Ishikawa (cell line): Measurements from ENCODE around the gene GRIN2A.

ENCODE experiments used
- CEBPB ChIP-seq: IDR thresholded peaks from 2 replicates; pipeline ENCODE4 v1.6.1; 2012
- CREB1 ChIP-seq: IDR thresholded peaks from 2 replicates; pipeline ENCODE4 v1.6.1; 2012; ENCODE audit warnings: low read depth
- EGR1 ChIP-seq: IDR thresholded peaks from 2 replicates; pipeline ENCODE4 v1.6.1; 2012
- EP300 ChIP-seq: IDR thresholded peaks from 2 replicates; pipeline ENCODE4 v1.6.1; 2012; ENCODE audit warnings: borderline replicate concordance
- FOXM1 ChIP-seq: IDR thresholded peaks from 2 replicates; pipeline ENCODE4 v1.6.1; 2012; ENCODE audit warnings: low read depth, borderline replicate concordance
- NFIC ChIP-seq: IDR thresholded peaks from 2 replicates; pipeline ENCODE4 v1.6.1; 2012
- RAD21 ChIP-seq: IDR thresholded peaks from 2 replicates; pipeline ENCODE4 v1.6.1; 2012; ENCODE audit warnings: low read depth
- TAF1 ChIP-seq: IDR thresholded peaks from 2 replicates; pipeline ENCODE4 v1.6.1; 2012; ENCODE audit warnings: low read depth, mild to moderate bottlenecking
- TCF12 ChIP-seq: IDR thresholded peaks from 2 replicates; pipeline ENCODE4 v1.6.1; 2012; ENCODE audit warnings: low read depth
- TEAD4 ChIP-seq: IDR thresholded peaks from 2 replicates; pipeline ENCODE4 v1.6.1; 2012
- YY1 ChIP-seq: IDR thresholded peaks from 2 replicates; pipeline ENCODE4 v1.6.1; 2012; ENCODE audit warnings: low read depth
- ZBTB7A ChIP-seq: IDR thresholded peaks from 2 replicates; pipeline ENCODE4 v1.6.1; 2012; ENCODE audit warnings: low read depth
- TF ChIP-seq, protein P1 (sequence below): IDR thresholded peaks from 2 replicates; pipeline ENCODE4 v1.6.1; 2012; ENCODE audit warnings: low read depth, mild to moderate bottlenecking
- TF ChIP-seq, protein P2 (sequence below): IDR thresholded peaks from 2 replicates; pipeline ENCODE4 v1.6.1; 2012
- TF ChIP-seq, protein P3 (sequence below): IDR thresholded peaks from 2 replicates; pipeline ENCODE4 v1.6.1; 2012

The GRIN2A gene

DNA sequence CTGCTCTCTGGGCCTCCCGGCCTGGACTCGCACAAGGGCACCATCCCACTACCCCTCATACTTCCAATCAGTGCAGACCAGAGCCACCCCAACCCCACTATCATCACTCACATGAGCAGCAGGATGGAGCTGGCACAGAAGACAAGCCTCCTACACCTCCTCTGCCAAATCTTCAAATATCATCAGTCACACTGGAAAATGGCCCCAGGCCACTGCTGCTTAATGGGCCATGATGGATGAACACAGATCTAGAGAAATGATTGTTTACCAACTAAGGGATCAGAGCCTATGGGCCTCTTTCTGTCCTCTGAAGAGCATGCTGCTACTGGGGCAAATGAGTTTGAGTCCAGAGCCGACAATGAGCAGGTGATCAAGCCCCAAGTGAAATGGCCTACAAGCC, 165.5 kb downstream of the GRIN2A start:
- TF ChIP-seq CEBPB: no peak
- TF ChIP-seq, protein P1, sequence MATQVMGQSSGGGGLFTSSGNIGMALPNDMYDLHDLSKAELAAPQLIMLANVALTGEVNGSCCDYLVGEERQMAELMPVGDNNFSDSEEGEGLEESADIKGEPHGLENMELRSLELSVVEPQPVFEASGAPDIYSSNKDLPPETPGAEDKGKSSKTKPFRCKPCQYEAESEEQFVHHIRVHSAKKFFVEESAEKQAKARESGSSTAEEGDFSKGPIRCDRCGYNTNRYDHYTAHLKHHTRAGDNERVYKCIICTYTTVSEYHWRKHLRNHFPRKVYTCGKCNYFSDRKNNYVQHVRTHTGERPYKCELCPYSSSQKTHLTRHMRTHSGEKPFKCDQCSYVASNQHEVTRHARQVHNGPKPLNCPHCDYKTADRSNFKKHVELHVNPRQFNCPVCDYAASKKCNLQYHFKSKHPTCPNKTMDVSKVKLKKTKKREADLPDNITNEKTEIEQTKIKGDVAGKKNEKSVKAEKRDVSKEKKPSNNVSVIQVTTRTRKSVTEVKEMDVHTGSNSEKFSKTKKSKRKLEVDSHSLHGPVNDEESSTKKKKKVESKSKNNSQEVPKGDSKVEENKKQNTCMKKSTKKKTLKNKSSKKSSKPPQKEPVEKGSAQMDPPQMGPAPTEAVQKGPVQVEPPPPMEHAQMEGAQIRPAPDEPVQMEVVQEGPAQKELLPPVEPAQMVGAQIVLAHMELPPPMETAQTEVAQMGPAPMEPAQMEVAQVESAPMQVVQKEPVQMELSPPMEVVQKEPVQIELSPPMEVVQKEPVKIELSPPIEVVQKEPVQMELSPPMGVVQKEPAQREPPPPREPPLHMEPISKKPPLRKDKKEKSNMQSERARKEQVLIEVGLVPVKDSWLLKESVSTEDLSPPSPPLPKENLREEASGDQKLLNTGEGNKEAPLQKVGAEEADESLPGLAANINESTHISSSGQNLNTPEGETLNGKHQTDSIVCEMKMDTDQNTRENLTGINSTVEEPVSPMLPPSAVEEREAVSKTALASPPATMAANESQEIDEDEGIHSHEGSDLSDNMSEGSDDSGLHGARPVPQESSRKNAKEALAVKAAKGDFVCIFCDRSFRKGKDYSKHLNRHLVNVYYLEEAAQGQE: no peak

DNA sequence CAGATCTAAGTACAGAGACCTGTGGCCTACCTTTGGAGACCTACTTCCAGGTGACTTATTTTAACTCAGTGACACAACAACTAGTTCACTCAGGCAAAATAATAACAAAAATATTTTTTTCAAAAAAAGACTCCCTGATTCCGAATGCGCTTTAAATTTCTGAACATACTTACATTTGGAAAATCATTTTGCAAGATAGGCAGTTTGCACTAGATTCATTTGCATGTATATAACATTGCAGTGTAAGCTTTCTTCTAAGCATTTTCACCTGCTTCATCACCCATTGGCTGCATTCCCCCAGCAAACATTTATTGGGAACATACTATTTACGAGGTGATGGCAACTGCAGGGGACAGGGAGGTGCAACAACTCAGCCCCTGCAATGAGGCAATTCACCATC, 166.8 kb downstream of the GRIN2A start:
- TF ChIP-seq NFIC: no peak

DNA sequence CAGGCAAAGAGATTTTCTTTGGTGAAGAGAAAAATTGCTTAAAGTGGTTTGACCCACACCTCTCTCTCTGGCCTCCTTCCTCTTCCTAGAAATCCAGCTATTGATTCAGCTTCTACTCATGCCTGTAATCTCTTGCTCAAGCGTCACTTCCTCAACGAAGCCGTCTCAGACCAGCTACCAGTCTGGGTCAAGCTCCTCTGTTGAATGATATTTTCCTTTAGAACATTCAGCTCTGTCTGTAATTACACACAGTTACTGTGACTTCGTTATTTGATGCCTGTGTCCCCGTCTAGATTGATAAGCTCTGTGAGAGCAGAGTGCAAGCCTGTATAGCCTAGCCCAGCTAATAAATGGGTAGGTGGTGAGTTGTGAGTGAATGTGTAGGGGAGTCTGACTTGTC, 168.5 kb downstream of the GRIN2A start:
- no peak for TF ChIP-seq TEAD4
- TF ChIP-seq YY1: no peak
- TF ChIP-seq, protein P1: no peak

DNA sequence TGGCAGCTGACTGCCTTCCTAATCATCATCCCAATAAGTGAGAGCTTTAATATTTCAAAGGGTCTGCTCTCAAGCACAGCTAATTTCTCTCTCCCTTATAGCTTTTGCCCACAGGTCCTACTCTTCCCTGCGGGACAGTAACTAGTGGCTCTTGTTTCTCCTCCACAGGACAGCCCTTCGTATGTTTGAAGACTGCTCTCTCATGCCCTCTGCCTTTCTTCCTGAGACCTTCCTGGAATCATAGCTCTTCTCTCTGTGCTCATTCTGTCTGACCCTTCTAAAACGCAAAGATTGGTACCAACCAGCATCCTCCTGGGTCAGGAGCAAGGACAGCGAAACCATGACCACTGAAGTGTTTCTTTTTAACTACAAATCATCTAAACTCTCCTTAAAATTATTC, 168.9 kb downstream of the GRIN2A start:
- TF ChIP-seq, protein P2, sequence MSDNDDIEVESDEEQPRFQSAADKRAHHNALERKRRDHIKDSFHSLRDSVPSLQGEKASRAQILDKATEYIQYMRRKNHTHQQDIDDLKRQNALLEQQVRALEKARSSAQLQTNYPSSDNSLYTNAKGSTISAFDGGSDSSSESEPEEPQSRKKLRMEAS: no peak
- TF ChIP-seq ZBTB7A: no peak
- TF ChIP-seq TEAD4: no peak
- no peak for TF ChIP-seq CEBPB
- no peak for TF ChIP-seq CREB1

DNA sequence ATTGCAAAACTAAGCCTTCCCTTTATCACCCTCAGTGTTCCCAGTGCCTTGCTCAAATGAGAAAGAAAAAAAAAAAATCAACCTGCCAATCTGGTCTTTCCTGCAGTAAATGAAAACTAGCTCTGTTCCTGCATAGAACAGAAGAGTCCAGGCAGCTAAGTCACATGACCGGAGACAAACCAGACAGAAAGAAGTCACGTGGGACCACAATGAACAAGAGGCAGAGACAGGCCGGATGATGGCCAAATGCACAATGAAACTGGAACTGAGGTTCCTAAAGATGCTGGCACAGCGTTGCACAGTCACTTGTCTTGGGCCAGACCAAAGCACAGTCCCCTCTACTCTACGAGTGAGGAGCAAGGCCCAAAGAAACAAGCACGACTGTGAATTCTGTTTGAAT, 172.5 kb downstream of the GRIN2A start:
- TF ChIP-seq RAD21: no peak
- no peak for TF ChIP-seq ZBTB7A
- TF ChIP-seq, protein P3, sequence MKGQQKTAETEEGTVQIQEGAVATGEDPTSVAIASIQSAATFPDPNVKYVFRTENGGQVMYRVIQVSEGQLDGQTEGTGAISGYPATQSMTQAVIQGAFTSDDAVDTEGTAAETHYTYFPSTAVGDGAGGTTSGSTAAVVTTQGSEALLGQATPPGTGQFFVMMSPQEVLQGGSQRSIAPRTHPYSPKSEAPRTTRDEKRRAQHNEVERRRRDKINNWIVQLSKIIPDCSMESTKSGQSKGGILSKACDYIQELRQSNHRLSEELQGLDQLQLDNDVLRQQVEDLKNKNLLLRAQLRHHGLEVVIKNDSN: peak; percentile 51
- TF ChIP-seq, protein P1: no peak
- no peak for TF ChIP-seq FOXM1
- no peak for TF ChIP-seq TEAD4

DNA sequence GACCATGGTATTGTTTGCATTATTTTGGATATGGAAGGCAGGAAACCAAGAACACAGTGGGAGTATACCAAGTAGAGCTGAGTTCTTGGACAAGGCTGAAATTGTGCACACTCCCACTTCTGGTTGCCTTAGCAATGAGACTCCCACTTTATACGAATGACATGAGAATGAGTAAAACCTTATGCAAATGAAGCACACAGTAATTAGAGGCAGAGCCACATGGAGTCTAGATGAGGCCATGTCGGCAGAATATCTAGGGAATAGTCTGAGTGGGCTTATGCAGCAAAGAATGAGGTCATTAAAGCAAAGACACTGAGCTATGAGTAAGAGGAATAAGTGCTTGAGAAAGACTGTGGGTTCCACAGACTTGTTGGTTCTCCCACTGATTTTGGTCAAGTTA, 178.7 kb downstream of the GRIN2A start:
- TF ChIP-seq, protein P2: no peak
- TF ChIP-seq TEAD4 (no peak), TAF1 (no peak), NFIC (no peak), CREB1 (no peak), EGR1 (no peak), YY1 (no peak), FOXM1 (no peak), TCF12 (no peak), ZBTB7A (no peak), EP300 (no peak), RAD21 (no peak)
- TF ChIP-seq, protein P1: no peak
- TF ChIP-seq, protein P3: no peak
